GM19025 (cell line): ENCODE data around the gene LRRC72.
"Not testable (repeated sequence)": the region's sequence is repeated elsewhere in the genome, so short reads cannot be mapped to it uniquely, and the experiment has no call there.

Experiments used
- ATAC-seq: cut with Tn5 transposase; IDR thresholded peaks from one replicate; pipeline ENCODE4 v1.9.1; 2021; ENCODE audit warnings: mild to moderate bottlenecking, low read depth, moderate library complexity; ENCODE audit not compliant: unreplicated experiment

Gene LRRC72

DNA sequence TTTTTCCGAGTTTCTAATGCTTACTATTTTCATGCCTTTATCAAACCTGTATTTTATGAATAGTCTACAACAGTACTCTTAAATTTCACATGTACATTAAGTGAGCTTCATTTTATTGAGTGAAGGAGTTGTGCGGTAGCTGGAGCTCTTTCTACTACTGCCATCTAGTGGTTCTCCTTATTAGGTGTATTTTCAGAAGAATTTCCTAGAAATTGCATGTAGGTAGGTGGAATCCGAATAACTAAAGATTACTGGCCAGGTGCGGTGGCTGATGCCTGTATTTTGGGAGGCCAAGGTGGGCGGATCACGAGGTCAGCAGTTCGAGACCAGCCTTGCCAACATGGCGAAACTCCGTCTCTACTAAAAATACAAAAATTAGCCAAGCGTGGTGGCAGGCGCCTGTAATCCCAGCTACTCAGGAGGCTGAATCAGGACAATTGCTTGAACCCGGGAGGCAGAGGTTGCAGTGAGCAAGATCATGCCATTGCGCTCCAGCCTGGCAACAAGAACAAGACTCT is 38.3 kb downstream of the LRRC72 start:
- no peak for ATAC-seq

DNA sequence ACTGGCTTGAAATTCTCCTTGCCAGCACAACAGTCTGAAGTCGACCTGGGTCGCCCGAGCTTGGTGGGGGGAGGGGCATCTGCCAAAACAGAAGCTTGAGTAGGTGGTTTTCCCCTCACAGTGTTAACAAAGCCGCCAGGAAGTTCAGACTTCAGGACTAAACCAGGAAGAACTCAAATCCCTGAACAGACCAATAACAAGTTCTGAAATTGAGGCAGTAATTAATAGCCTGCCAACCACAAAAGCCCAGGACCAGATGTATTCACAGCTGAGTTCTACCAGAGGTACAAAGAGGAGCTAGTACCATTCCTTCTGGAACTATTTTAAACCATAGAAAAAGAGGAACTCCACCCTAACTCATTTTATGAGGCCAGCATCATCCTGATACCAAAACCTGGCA is 45.3 kb downstream of the LRRC72 start:
- ATAC-seq: no peak

DNA sequence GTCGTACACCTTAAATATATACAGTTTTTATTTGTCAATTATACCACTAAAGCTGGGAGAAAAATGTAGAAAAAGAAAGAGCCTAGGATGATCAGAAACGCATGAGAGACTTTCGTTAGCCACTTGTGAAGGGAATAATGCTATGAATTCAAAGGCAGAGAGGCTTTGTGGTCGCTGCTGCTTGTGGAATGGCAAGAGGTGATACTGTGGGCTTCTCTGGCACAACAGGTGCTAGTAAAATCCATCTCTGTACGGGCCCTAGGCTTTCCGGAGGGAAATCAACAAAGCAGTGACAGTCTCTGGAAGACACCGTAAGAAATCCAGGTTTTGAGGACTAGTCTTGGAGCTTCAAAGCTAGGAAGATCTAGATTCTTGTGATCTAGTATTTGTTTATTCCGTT is 52.6 kb downstream of the LRRC72 start:
- no peak for ATAC-seq

DNA sequence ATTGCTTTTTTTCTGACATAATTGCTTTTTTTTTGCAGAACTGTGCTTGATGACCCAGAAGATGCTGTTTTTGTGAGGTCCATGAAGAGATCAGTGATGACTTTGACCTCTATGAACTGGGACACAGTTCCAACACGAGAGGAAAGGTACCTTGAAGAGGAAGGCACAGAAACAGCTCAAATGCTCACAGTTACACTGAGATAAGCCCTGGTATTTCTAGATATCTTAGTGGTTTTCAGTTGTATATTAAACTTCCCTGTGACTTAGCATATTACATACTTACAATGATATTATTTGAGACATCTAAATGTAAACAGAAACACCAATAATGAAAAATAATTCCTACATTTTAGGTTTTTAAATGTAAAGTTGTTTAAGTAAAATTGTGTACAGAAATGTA is 54.7 kb downstream of the LRRC72 start:
- ATAC-seq: no peak

DNA sequence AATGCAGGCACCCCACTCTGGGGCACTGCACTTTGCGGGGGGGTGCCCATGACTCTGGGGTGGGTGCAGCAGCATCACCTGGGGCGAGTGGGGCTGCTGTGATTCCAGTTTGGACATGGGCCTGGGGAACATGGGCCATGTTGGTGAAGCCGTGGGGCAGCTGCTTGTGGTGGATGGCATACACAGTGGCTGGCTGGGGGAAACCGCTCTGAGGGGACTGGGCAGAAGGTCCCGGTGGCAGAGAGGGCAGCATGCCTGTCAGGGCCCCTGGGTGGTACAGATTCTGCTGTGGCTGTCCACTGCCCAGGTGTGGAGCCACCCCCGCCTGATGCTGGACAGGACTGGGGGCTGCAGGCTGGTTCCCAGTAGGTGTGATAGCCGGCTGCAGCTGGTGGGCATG is 57.2 kb downstream of the LRRC72 start:
- ATAC-seq: no peak

DNA sequence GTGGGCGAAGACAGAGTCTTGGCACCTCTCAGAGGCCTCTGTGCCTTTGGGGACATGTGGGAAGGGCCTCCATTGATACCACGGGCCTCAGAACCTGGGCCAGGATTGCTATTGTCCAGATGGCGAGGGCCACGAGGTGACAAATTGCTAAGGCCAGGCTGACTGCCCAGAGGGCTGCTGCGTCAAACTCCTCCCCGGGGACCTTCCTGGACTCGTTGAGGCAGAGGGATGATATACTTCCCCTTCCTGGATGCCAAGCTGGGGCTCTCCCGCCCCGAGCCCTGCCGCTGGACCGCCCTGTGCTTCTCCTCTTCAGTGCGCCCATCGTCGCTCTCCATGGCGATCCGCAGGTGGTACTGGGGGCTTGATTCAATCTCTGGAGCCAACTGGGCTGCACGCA is 58.9 kb downstream of the LRRC72 start:
- ATAC-seq: no peak

DNA sequence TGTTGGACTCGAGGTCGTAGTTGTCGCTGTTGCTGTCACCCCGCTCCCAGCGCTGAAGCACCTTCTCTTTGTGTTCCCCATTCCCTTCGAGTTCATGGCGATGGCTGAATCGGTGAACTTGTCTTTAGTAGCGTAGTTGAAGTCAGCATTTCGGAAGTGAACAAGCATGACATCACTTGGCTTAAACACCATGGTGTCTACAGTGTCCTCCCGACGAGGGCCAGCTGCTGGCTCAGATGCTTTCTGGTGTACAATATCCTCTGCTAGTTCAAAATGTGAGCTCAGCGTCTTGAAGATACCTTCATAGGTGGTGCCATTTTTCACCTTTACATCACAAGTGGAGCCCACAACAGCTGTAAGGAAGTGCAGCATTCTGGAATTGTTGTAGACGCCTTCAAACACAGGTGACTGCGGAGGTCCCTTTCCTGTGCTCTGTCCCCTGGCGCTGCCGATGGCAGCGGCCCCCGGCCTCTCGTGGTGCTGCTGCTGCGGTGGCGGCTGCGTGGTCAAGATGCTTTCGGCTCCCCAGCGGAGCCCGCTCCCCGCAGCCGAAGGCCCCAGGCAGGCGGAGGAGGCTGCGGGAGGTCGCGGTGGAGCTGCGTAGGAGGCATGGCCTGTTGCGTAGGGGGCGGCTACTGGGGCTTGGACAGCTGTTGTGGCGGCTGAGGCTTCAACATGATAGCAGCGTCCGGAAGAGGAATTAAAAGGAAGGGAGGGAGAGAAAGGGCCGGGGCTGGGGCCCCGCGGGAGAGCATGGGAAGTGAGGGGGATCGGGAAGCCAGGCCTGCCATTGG is 59.7 kb downstream of the LRRC72 start:
- ATAC-seq: no peak

DNA sequence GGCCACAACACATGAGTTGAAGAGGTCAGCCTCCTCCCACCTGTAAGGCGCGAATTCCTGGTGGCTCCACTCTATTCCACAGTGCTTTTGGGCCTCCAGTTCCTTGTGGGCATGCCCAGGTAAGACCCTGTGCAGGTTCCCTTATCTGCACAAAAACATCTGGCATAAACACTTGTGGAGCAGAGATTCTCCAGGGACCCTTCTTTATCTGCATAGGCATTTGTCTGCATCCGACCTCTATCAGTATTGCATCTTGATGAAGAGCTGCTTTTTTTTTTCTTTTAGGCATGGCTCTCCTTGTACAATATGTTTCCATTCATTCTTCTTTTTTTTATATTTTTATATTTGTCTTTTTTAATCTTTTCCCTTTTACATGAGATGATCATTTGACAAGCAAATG is 60.5 kb downstream of the LRRC72 start:
- no peak for ATAC-seq

DNA sequence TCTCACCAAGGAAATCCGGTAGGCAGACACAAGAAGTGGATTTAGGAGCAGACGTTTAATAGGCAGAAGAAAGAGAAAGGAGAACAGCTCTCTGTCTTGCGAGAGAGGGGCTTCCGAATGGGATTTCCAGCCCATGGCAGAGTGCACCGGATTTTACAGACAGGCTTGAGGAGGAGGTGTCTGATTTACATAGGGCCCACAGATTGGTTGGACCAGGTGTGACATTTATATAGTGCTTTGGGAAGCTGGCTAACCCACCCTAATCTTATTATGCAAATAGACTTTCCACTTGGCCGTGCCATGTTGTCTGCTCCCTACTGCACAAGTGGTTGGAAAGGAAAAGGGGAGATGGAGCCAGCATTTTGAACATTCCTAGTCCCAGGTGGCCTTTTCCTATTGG is 61.2 kb downstream of the LRRC72 start:
- no peak for ATAC-seq

DNA sequence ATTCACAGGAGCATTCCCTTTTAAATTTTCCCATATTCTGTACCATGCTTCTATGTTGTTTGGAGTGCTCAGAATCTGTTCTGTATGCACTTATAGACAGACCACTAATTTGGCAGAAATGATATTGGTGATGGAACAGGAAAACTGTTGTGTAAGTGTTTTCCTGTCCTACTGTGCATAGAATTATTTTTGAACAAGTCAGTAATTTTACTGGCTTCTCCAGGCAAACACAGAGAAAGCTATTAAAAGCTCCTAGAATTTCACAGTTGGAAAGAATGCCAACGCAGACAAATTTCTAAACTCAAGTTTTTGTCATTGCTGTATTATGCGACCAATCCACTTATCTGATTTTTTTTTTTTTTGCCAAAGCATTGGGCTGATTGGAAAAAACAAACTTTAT is 63.3 kb downstream of the LRRC72 start:
- no peak for ATAC-seq

DNA sequence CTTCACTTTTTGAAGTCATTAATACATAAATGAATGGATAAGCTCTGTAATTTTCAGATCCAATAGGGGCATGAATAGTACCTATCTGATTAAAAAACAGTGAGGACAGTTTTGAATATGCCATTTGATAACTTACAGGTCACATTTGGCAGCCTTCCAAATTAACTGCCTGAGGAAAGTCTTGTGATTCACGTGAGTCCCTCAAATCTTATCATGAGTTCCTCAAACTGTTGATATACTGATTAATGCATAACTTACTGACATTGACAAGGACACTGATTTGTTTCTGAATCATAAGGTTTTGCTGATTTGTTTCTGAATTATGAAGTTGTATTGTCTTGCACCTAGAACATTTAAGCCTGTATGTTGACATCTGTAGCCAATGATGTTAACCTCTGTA is 63.8 kb downstream of the LRRC72 start:
- ATAC-seq: no peak

DNA sequence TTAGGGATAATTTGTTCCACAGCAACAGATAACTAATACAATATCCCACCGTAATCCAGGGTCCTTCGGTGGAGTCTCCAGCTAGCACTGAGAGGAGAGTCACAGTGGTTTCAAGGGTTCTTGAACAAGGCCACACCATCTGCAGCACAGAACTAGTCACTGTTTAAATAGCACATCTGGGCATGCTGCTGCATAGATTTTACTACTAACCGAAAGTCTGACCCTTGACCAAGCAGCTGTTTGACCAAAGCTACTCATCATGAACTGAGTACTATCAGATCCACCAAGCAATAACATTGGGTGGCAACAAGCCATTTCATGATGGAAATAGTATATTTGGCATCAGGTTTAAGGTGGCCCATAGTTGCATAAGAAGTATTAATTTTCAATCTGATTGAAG is 65.8 kb downstream of the LRRC72 start:
- no peak for ATAC-seq

DNA sequence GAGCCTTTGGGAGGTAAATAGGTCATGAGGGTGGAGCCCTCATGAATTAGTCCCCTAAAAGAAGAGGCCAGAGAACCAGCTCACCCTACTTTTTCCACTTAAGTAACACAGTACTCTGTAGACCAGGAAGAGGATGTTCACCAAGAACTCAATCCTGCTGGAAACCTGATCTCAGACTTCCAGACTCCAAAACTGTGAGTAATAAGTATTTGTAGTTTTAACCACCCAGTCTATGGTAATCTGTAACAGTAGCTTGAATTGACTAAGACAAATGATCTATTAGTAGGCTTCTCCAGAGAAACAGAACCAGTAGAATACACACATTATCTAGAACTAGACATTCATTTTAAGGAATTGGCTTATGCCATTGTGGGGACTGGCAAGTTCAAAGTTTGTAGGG is 67.4 kb downstream of the LRRC72 start:
- no peak for ATAC-seq

DNA sequence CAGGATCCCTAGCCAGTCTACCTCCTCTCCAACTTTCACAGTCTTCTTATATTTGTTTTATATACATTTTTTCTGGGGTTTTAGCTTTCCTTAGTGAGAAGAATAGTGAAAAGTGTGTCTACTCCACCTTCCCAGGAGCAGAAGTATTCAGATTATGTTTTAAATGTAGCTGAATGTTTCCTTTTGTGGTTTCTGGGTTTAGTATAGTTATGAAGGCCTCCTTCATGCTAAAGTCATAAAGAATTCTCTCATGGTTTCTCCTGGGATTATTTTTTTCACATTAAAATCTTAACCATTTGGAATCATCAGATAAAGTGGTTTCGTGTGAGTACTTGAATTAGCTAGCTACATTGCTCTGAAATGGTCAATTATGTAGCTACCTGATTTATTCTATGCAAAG is 68.1 kb downstream of the LRRC72 start:
- ATAC-seq: no peak

DNA sequence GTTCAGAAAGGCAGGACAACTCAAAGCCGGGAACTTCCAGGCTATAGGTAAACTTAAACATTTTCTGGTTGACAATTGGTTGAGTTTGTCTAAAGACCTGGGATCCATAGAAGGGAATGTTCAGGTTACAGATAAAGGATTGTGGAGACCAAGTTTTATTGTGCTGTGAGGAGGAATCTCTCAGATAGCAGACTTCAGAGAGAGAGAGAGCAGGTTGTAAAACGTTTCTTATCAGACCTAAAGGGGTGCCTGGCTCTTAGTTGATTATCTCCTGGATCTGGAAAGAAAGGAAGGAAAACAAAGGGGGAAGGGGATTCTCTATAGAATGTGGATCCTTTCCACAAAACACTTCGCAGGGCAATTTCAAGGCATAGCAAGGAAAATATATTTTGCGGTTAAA is 69.0 kb downstream of the LRRC72 start:
- ATAC-seq: not testable (repeated sequence)

DNA sequence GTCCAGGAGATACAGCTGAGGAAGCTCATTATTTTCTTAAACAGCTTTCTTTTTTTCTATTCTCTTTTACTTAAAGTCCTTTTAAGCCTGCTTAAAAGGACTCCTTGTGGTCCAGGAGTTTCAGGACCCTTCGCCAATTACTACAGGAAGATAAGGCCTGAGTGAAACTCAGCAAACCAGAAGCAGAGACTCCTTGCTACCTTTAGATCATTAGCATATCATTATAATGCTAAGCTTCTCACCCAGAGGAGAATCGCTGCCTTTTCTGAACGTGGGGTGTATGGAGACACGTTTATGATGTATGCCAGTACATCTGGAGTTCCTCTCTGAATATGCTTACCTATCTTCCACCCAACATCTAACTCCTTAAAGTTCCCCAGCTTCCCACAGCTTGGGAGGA is 71.4 kb downstream of the LRRC72 start:
- ATAC-seq: no peak

DNA sequence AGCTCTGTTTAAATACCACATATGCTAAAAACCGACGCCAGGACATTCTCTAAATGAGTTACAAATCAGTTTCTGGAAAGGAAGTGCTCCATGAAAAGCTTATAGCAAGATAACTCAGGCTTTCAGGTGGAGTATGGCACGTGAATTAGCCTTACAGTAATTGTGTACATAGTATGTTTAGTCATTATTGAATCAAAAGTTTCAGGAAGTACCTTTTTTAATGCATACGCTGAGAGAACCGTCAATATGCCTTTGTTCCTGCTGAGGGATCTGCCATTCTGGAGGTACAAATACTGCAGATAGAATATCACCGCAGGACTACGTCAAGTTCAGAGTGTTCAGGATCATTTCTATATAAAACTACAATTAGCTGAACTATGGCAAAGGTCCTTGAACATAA is 73.2 kb downstream of the LRRC72 start:
- no peak for ATAC-seq

DNA sequence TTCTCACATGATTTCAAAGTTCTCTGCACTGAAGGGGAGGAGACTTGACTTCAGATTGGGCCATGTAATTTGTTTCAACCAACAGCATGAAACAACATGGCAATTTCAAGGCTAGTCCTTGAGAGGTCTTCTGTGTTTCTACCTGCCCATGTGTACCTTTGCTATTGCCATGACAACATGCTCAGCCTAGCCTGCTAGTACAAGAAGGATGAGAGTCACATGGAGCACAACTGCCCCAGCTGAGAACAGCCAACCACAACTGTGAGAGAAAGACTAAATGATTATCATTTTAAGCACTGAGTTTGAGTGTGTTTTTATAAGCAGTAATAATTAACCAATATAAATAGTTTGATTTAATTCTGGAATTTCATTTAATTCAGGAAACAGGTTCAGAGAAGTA is 77.0 kb downstream of the LRRC72 start:
- no peak for ATAC-seq

DNA sequence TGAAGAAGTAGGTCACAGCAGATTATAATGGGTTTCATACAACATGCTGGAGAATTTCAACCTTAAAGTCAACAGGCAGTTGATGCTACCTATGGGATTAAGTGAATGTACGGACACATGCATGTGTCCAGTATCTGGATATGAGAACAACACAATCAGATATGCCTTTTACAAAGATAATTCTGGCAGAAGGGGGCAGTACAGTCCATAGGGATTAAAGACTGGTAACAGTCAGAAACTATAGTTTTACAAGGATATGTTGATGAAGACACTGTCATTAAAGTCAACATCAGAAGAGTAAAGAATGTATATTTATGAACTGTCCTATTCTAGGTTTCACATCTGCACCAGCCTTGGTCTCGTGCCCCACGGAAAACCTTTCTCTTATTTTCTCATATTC is 77.4 kb downstream of the LRRC72 start:
- ATAC-seq: no peak

DNA sequence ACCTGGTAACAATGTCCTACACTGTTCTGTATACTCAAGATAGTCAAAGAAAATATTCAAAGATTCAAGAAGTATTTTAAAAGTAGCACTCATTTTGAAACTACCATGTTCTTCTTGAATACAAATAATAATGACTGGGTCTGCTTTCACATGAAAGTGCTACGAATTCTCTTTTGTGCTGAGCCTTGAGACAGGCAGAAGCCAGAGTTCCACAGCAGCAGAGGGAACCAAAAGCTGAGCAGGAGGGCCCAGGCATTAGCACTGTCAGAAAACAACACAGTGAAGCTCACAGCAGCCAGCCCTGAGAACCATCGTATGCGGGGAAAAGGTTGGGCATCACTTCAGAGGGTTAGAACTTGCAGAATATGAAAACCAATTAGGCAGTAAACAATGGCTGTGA is 80.1 kb downstream of the LRRC72 start:
- no peak for ATAC-seq

DNA sequence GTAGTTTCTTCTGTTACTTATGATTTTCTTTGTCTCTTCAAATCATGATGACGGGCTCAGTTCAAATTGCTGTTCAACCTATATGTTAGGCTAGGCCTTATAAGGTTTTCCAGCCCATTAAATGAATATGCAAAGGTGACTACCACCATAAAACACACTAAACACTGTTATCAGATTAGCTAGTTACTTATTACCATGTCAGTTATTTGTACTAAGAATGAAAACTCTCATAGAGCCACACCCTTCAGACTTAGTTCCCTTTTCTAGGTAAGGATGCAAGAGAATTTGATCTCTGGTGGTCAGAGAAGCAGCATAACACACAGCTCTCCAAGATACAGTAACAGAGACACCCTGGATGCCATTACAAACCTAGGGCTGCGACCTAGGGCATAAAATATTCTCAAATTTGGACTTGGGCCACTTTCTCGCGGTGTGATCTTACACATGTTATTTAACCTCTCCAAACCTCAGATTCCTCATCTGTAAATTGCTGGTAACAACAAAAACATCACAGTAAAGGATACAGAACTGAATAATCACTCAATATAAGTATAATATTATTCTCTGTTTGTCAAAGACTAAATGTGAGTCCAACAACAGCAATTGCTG is 83.3 kb downstream of the LRRC72 start:
- ATAC-seq: peak; percentile 65

DNA sequence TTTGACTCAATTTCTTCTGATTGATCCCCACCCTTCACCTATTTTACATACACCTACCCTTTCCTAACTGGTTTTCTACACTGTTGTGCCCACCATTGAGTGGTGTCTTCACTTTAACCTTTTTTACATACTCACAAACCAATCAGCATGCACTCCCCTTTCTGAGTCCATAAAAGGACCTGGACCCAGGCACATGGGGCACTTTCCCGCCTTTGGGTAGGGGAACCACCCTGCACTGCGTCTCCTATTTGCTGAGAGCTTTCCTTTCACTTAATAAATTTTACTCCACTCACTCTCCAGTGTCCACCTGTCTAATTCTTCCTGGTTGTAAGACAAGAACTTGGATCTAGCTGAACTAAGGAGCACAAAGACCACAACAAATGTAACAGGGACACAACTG is 85.1 kb downstream of the LRRC72 start:
- ATAC-seq: no peak
